Measurements from ENCODE around the gene JUN. TPM values are rescaled to one million over a fixed set of nuclear protein-coding genes. Genes with fewer than 3 reads are reported as not detected.

Gene JUN
- polyA plus RNA-seq, 4 donors: 47.4 to 394 (median 66.2) TPM

DNA sequence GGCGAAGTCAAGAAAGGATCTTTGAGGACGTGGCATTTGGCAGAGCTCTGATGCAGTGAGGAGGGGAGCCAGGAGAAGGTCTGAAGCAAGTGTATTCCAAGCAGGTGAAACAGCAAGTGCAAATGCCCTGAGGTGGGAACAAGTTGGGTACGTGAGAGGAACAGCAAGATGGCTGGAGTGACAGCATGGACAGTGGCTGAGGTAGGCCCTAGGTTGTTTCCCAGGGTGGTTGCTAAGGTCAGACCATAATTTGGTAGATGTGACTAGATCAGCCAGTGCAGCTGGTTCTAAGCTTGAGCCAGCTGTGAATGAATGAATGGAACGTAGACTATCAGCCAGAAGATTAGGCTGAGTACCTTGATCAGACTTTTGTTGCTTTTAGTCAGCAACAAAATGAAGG is 37.5 kb upstream of the JUN start:
- FAIRE-seq: no peak

DNA sequence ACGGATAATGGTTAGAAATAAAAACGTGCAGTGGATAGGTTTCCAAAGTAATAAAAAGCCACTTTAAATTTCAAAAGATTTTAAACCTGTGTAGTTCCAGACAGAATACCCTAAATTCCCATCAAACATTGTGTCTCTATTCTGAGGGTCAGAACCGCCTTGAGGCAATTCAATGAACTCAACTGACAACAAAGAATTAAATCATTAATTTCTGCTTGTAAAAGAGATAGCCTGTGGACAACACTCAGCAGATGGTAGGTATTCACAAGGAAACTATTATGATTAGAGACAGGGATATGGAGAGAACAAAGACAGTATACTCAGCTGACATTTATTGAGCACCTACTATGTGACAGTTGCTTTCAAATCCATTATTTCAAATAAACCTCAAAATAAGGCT is 35.1 kb upstream of the JUN start:
- WGBS, 3 donors: 81 to 89% (median 85%) methylated on average over 3 of the region's 3 CpGs
- H3K4me1 ChIP-seq (ENCODE audit: control insufficient read depth in 3 of 3, insufficient read depth in 2 of 3, low read depth in 1 of 3, low read length in 2 of 3): peaks cover under 1 to 24% (median 2%) of the 10 kb centered on the region in 3 donors
- H3K27me3 ChIP-seq (ENCODE audit: control insufficient read depth in 3 of 3, insufficient read depth in 3 of 3, low read length in 3 of 3): no peaks in the 10 kb centered on the region
- H3K27ac ChIP-seq (ENCODE audit: low read depth in 1 of 3, low read length in 2 of 3): no peak overlapping the region
- no peaks in the 10 kb centered on the region for H3K36me3 ChIP-seq (ENCODE audit: control insufficient read depth in 3 of 3, insufficient read depth in 2 of 3, low read depth in 1 of 3, low read length in 3 of 3)
- no peak overlapping the region for H3K4me3 ChIP-seq (ENCODE audit: low read depth in 1 of 3, low read length in 3 of 3)
- FAIRE-seq (no peak), DNase-seq (no peak)
- H3K9me3 ChIP-seq (ENCODE audit: control insufficient read depth in 2 of 2, insufficient read depth in 1 of 2, low read depth in 1 of 2, low read length in 1 of 2): no peaks in the 10 kb centered on the region

More for the DNA sequence above, 37.5 kb upstream of the JUN start:
- Histone ChIP-seq H3K27me3 (ENCODE audit: control insufficient read depth in 3 of 3, insufficient read depth in 3 of 3, low read length in 3 of 3) (no peaks in the 10 kb centered on the region), H3K36me3 (ENCODE audit: control insufficient read depth in 3 of 3, insufficient read depth in 2 of 3, low read depth in 1 of 3, low read length in 3 of 3) (no peaks in the 10 kb centered on the region), H3K4me1 (ENCODE audit: control insufficient read depth in 3 of 3, insufficient read depth in 2 of 3, low read depth in 1 of 3, low read length in 2 of 3) (peaks cover 0 to 15% (median 5%) of the 10 kb centered on the region in 3 donors), H3K9me3 (ENCODE audit: control insufficient read depth in 2 of 2, insufficient read depth in 1 of 2, low read depth in 1 of 2, low read length in 1 of 2) (no peaks in the 10 kb centered on the region), H3K4me3 (ENCODE audit: low read depth in 1 of 3, low read length in 3 of 3) (no peak overlapping the region), H3K27ac (ENCODE audit: low read depth in 1 of 3, low read length in 2 of 3) (no peak overlapping the region)
- 81 to 88% (median 82%) methylated on average over 4 of the region's 4 CpGs for WGBS, 3 donors
- DNase-seq: no peak

DNA sequence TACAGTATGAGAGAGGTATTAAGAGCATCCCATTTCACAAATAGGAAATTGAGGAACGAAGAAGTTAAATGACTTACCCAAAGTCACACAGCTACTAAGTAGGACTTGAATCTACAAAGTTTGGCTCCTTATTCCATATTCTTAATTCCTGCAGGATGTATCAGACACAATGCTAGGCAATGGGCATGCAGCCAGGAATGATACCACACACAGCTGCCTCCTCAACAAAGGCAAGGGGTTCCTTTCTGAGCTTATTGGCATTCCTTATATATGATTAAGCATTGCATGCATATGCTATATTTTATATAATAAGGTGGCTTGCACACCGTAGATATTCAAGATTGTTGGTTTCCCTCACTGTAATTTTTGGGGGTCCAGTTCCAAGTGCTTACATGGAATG is 34.2 kb upstream of the JUN start:
- FAIRE-seq: no peak
- no peak overlapping the region for H3K4me3 ChIP-seq (ENCODE audit: low read depth in 1 of 3, low read length in 3 of 3)
- H3K4me1 ChIP-seq (ENCODE audit: control insufficient read depth in 3 of 3, insufficient read depth in 2 of 3, low read depth in 1 of 3, low read length in 2 of 3): peaks cover 2 to 27% (median 6%) of the 10 kb centered on the region in 3 donors
- WGBS, 3 donors: 76 to 89% (median 83%) methylated on average over 2 of the region's 2 CpGs
- DNase-seq: no peak
- H3K27ac ChIP-seq (ENCODE audit: low read depth in 1 of 3, low read length in 2 of 3): no peak overlapping the region
- no peaks in the 10 kb centered on the region for H3K27me3 ChIP-seq (ENCODE audit: control insufficient read depth in 3 of 3, insufficient read depth in 3 of 3, low read length in 3 of 3)
- no peaks in the 10 kb centered on the region for H3K36me3 ChIP-seq (ENCODE audit: control insufficient read depth in 3 of 3, insufficient read depth in 2 of 3, low read depth in 1 of 3, low read length in 3 of 3)
- H3K9me3 ChIP-seq (ENCODE audit: control insufficient read depth in 2 of 2, insufficient read depth in 1 of 2, low read depth in 1 of 2, low read length in 1 of 2): no peaks in the 10 kb centered on the region

DNA sequence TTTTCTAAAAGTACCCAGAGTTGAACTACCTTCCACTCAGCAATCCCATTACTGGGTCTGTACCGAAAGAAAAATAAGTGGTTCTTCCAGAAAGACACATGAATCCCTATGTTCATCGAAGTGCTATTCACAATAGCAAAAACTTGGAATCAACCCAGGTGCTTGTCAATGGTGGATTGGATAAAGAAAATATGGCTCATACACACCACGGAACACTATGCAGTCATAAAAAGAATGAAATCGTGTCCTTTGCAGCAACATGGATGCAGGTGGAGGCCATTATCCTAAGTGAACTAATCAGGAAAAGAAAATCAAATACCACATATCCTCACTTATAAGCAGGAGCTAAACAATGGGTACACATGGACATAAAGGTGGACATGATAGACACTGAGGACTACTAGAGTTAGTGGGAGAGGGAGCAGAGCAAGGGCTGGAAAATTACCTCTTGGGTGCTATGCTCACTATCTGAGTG is 32.9 kb upstream of the JUN start:
- H3K4me3 ChIP-seq (ENCODE audit: low read depth in 1 of 3, low read length in 3 of 3): peak overlapping the region in 2 of 3 donors; percentile 74 to 80
- 10 to 26% (median 23%) methylated on average over 4 of the region's 4 CpGs for WGBS, 3 donors
- FAIRE-seq: no peak

DNA sequence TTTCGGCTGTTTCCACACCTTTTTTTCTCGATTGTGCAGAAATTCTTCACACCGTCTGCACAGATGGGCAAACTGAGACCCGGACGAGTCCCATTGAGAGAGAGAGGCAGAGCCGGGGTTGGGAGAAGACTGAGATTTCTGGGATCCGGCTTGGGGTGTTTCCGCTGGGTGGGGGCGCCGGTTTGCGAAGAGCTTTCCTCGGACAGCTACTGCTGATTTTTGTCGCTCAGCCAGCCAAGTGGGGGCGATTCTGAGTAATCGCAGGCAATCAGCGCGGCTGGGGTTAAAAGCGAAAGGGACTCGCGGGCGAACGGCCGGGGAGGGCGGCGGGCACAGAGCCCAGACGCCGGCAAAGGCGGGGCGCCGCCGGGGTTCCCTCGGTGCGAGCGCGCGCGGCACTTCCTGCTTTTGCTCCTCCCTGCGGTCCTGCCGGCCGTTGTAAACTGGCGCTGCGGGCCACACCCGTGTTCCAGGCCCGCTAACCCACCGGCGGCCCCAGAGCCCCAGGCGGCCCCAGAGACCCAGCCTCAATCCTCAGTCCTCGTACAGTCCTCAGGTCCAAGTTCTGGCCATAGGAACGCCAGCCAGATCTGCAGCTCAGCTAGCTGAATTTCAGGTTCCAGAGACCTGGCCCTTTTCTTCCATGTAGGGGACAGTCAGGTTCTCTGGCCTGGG is 32.4 kb upstream of the JUN start:
- FAIRE-seq: no peak
- Histone ChIP-seq H3K4me3 (ENCODE audit: low read depth in 1 of 3, low read length in 3 of 3) (peak overlapping the region; percentile 46 to 80 (median 74)), H3K27me3 (ENCODE audit: control insufficient read depth in 3 of 3, insufficient read depth in 3 of 3, low read length in 3 of 3) (no peaks in the 10 kb centered on the region), H3K27ac (ENCODE audit: low read depth in 1 of 3, low read length in 2 of 3) (peak overlapping the region; percentile 96 to 99 (median 99)), H3K4me1 (ENCODE audit: control insufficient read depth in 3 of 3, insufficient read depth in 2 of 3, low read depth in 1 of 3, low read length in 2 of 3) (peaks cover 4 to 27% (median 13%) of the 10 kb centered on the region in 3 donors), H3K9me3 (ENCODE audit: control insufficient read depth in 2 of 2, insufficient read depth in 1 of 2, low read depth in 1 of 2, low read length in 1 of 2) (no peaks in the 10 kb centered on the region), H3K36me3 (ENCODE audit: control insufficient read depth in 3 of 3, insufficient read depth in 2 of 3, low read depth in 1 of 3, low read length in 3 of 3) (no peaks in the 10 kb centered on the region)
- peak; percentile 92 to 96 for DNase-seq
- 0 to 1% (median 0%) methylated on average over 45 to 49 of the region's 49 CpGs for WGBS, 3 donors

More for the DNA sequence above, 32.9 kb upstream of the JUN start:
- Histone ChIP-seq H3K27ac (ENCODE audit: low read depth in 1 of 3, low read length in 2 of 3) (peak overlapping the region; percentile 92 to 99 (median 96)), H3K36me3 (ENCODE audit: control insufficient read depth in 3 of 3, insufficient read depth in 2 of 3, low read depth in 1 of 3, low read length in 3 of 3) (no peaks in the 10 kb centered on the region), H3K27me3 (ENCODE audit: control insufficient read depth in 3 of 3, insufficient read depth in 3 of 3, low read length in 3 of 3) (no peaks in the 10 kb centered on the region), H3K9me3 (ENCODE audit: control insufficient read depth in 2 of 2, insufficient read depth in 1 of 2, low read depth in 1 of 2, low read length in 1 of 2) (no peaks in the 10 kb centered on the region), H3K4me1 (ENCODE audit: control insufficient read depth in 3 of 3, insufficient read depth in 2 of 3, low read depth in 1 of 3, low read length in 2 of 3) (peaks cover 4 to 27% (median 13%) of the 10 kb centered on the region in 3 donors)
- no peak for DNase-seq

DNA sequence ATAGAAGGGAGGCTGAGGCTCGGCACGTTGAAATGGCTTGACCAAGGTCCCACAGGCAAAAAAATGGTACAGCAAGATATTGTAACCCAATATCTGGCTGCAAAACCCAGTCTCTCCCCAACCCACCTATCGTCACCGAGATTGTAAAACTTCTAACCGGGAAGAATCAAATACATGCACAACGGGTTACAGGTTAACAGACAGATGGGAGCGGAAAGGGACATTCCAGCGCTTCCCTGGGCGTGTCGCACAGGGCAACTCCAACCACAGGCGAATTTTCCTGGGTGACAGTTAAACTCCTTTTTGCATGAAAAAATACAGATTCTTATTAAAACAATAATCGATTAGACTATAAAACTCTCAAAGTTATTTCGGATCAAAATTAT is 31.8 kb upstream of the JUN start:
- Histone ChIP-seq H3K9me3 (ENCODE audit: control insufficient read depth in 2 of 2, insufficient read depth in 1 of 2, low read depth in 1 of 2, low read length in 1 of 2) (no peaks in the 10 kb centered on the region), H3K27me3 (ENCODE audit: control insufficient read depth in 3 of 3, insufficient read depth in 3 of 3, low read length in 3 of 3) (no peaks in the 10 kb centered on the region), H3K27ac (ENCODE audit: low read depth in 1 of 3, low read length in 2 of 3) (peak overlapping the region; percentile 96 to 99 (median 99)), H3K4me1 (ENCODE audit: control insufficient read depth in 3 of 3, insufficient read depth in 2 of 3, low read depth in 1 of 3, low read length in 2 of 3) (peaks cover 4 to 27% (median 13%) of the 10 kb centered on the region in 3 donors), H3K4me3 (ENCODE audit: low read depth in 1 of 3, low read length in 3 of 3) (peak overlapping the region; percentile 46 to 80 (median 74)), H3K36me3 (ENCODE audit: control insufficient read depth in 3 of 3, insufficient read depth in 2 of 3, low read depth in 1 of 3, low read length in 3 of 3) (no peaks in the 10 kb centered on the region)
- DNase-seq (peak; percentile 89 to 90), FAIRE-seq (no peak)
- WGBS, 3 donors: 0 to 1% (median 1%) methylated on average over 13 of the region's 13 CpGs

DNA sequence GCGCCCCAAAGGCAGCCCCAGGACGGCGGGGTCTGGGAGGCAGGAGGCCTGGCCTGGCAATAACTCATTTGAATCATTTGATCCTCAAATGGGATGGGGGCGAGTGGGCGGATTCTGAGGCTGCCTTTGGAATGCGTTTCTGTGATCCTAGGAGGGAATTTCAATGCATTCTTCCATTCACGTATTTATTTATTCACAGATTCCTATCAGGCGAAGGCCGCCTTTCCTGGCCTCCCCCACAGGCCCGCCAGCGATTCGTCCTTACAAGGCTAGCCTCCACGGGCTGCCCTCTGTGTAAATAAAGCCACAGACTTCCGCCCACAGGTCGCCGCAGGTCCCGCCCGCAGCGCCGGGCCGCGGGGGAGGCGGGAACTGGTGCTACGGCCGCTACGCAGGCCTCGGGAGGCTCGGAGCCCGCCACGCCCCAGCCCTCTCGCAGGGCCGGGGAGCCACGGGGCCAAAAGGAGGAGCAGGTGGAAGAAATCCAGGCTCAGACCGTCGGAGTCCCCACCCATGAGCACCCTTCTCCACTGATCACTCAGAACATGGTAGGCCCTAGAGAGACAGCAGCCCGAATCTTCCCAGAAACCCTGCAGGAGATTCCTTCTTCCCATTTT is 31.3 kb upstream of the JUN start:
- H3K27me3 ChIP-seq (ENCODE audit: control insufficient read depth in 3 of 3, insufficient read depth in 3 of 3, low read length in 3 of 3): no peaks in the 10 kb centered on the region
- WGBS, 3 donors: 2 to 6% (median 4%) methylated on average over 36 of the region's 36 CpGs
- no peak for FAIRE-seq
- H3K4me3 ChIP-seq (ENCODE audit: low read depth in 1 of 3, low read length in 3 of 3): peak overlapping the region in 2 of 3 donors; percentile 74 to 80
- no peaks in the 10 kb centered on the region for H3K36me3 ChIP-seq (ENCODE audit: control insufficient read depth in 3 of 3, insufficient read depth in 2 of 3, low read depth in 1 of 3, low read length in 3 of 3)
- peak; percentile 87 to 91 for DNase-seq
- H3K4me1 ChIP-seq (ENCODE audit: control insufficient read depth in 3 of 3, insufficient read depth in 2 of 3, low read depth in 1 of 3, low read length in 2 of 3): peaks cover 4 to 27% (median 13%) of the 10 kb centered on the region in 3 donors
- peak overlapping the region; percentile 96 to 99 (median 99) for H3K27ac ChIP-seq (ENCODE audit: low read depth in 1 of 3, low read length in 2 of 3)
- H3K9me3 ChIP-seq (ENCODE audit: control insufficient read depth in 2 of 2, insufficient read depth in 1 of 2, low read depth in 1 of 2, low read length in 1 of 2): no peaks in the 10 kb centered on the region

DNA sequence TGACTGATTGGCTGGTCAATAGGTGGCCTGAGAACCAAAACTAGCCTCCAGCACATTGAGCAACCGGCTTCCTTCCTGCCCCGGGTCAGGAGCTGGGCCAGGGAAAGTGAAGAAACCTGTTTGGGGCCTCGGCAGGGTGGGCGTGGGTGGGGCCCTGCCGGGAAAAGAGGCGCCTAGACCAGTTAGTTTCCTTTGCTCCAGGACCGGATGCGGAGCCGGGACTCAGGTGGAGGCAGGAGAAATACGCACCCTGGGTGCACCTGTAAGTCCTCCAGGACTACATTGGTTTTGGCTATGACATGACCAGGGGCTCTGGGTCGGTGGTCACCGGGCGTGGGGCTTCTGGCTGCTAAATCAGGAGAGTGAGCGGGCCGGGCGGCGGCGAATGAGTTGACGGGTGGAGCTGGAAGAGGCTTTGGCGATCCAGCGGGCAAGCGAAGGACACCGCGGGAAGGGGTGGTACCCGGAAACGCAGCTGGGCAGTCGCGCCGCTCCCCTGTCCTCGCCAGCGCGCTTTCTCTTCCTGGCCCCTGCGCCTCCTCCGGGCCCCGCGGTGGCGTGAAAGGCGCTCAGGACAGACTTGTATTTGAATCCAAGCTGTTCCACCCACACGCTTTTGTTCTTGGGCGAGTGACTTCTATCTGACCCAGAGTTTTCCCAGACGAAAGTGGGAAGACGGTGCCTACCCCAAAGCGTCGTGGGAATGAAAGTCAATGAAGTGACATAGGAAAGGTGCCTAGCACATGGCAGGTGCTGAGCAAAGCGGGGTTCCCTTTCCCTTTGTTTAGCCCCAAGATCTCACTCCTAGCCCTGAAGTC is 30.6 kb upstream of the JUN start:
- WGBS, 3 donors: 34 to 55% (median 53%) methylated on average over 40 to 45 of the region's 45 CpGs
- Histone ChIP-seq H3K4me1 (ENCODE audit: control insufficient read depth in 3 of 3, insufficient read depth in 2 of 3, low read depth in 1 of 3, low read length in 2 of 3) (peaks cover 4 to 25% (median 13%) of the 10 kb centered on the region in 3 donors), H3K9me3 (ENCODE audit: control insufficient read depth in 2 of 2, insufficient read depth in 1 of 2, low read depth in 1 of 2, low read length in 1 of 2) (no peaks in the 10 kb centered on the region), H3K27me3 (ENCODE audit: control insufficient read depth in 3 of 3, insufficient read depth in 3 of 3, low read length in 3 of 3) (no peaks in the 10 kb centered on the region), H3K27ac (ENCODE audit: low read depth in 1 of 3, low read length in 2 of 3) (peak overlapping the region; percentile 96 to 99 (median 99)), H3K4me3 (ENCODE audit: low read depth in 1 of 3, low read length in 3 of 3) (peak overlapping the region in 1 of 3 donors; percentile 80), H3K36me3 (ENCODE audit: control insufficient read depth in 3 of 3, insufficient read depth in 2 of 3, low read depth in 1 of 3, low read length in 3 of 3) (no peaks in the 10 kb centered on the region)
- DNase-seq: peak; percentile 70 to 79
- no peak for FAIRE-seq
